SJSA1 (cell line): ENCODE data around the gene CIZ1. TPM values are rescaled to one million over a fixed set of nuclear protein-coding genes. Genes with fewer than 3 reads are reported as not detected.
"Not testable (repeated sequence)": the region's sequence is repeated elsewhere in the genome, so short reads cannot be mapped to it uniquely, and the experiment has no call there.

ENCODE experiments used
- DNase-seq, 2 experiments: peaks; one replicate each; pipeline ENCODE4 v3.0.0-alpha.2; 2015 to 2020; ENCODE audit warnings: low spot score in 2 of 2, low read depth in 1 of 2
- H3K27ac ChIP-seq: fragments of 250-450 bp; sonication (Bioruptor Pico); 2 replicates; pipeline ENCODE4 v1.5.1; 2020; ENCODE audit warnings: mild to moderate bottlenecking, moderate library complexity
- H3K27me3 ChIP-seq: fragments of 250-450 bp; sonication (Bioruptor Pico); replicated peaks from 2 replicates; pipeline ENCODE4 v1.5.1; 2020; ENCODE audit warnings: mild to moderate bottlenecking, moderate library complexity
- H3K36me3 ChIP-seq: fragments of 250-450 bp; sonication (Bioruptor Pico); 2 replicates; pipeline ENCODE4 v1.5.1; 2020; ENCODE audit warnings: mild to moderate bottlenecking
- H3K4me1 ChIP-seq: fragments of 250-450 bp; sonication (Bioruptor Pico); replicated peaks from 2 replicates; pipeline ENCODE4 v1.6.1; 2021; ENCODE audit warnings: mild to moderate bottlenecking
- H3K4me3 ChIP-seq: fragments of 250-450 bp; sonication (Bioruptor Pico); 2 replicates; pipeline ENCODE4 v1.5.1; 2020; ENCODE audit warnings: mild to moderate bottlenecking
- H3K9me3 ChIP-seq: fragments of 250-450 bp; sonication (Bioruptor Pico); replicated peaks from 2 replicates; pipeline ENCODE4 v1.5.1; 2020; ENCODE audit warnings: mild to moderate bottlenecking
- total RNA-seq: library from RNA; depleted of rRNA; stranded (reverse); fragments of >200 nt; shearing (Covaris generic); gene quantifications from 2 replicates; pipeline ENCODE4 v1.2.3, GENCODE V29; 2014

The CIZ1 gene
- total RNA-seq, 1 experiment from 2014 or later: 38.8 TPM

GRCh38 chr9:128145951-128146351, 45.4 kb downstream of the CIZ1 start:
- Histone ChIP-seq H3K27me3 (no peaks in the 10 kb centered on the region), H3K9me3 (no peaks in the 10 kb centered on the region), H3K27ac (no peak overlapping the region), H3K4me1 (peaks cover 7% of the 10 kb centered on the region), H3K36me3 (no peaks in the 10 kb centered on the region), H3K4me3 (no peak overlapping the region)
- no peak for DNase-seq

GRCh38 chr9:128145536-128145935, 45.8 kb downstream of the CIZ1 start:
- no peaks in the 10 kb centered on the region for H3K27me3 ChIP-seq
- H3K4me3 ChIP-seq: no peak overlapping the region
- no peaks in the 10 kb centered on the region for H3K36me3 ChIP-seq
- no peak for DNase-seq
- no peak overlapping the region for H3K27ac ChIP-seq
- H3K4me1 ChIP-seq: peaks cover 7% of the 10 kb centered on the region
- H3K9me3 ChIP-seq: no peaks in the 10 kb centered on the region

GRCh38 chr9:128144239-128145181, 46.9 kb downstream of the CIZ1 start:
- Histone ChIP-seq H3K4me3 (no peak overlapping the region), H3K27ac (no peak overlapping the region), H3K27me3 (no peaks in the 10 kb centered on the region), H3K9me3 (no peaks in the 10 kb centered on the region), H3K36me3 (no peaks in the 10 kb centered on the region), H3K4me1 (peaks cover 7% of the 10 kb centered on the region)
- DNase-seq: no peak

- Histone ChIP-seq H3K4me3 (no peak overlapping the region), H3K36me3 (no peaks in the 10 kb centered on the region), H3K4me1 (peaks cover under 1% of the 10 kb centered on the region; the same call in 1 of the 2 replicates), H3K9me3 (no peaks in the 10 kb centered on the region), H3K27ac (no peak overlapping the region), H3K27me3 (no peaks in the 10 kb centered on the region)
- no peak for DNase-seq
Observed at GRCh38 chr9:128143525-128144238, 47.7 kb downstream of the CIZ1 start.

- Histone ChIP-seq H3K4me3 (no peak overlapping the region), H3K27ac (no peak overlapping the region), H3K27me3 (no peaks in the 10 kb centered on the region)
Observed at GRCh38 chr9:128142596-128142995, 48.8 kb downstream of the CIZ1 start.

GRCh38 chr9:128142061-128142460, 49.3 kb downstream of the CIZ1 start:
- H3K9me3 ChIP-seq: no peaks in the 10 kb centered on the region
- no peak overlapping the region for H3K4me3 ChIP-seq
- H3K4me1 ChIP-seq: no peaks in the 10 kb centered on the region
- H3K27ac ChIP-seq: no peak overlapping the region
- no peak for DNase-seq
- no peaks in the 10 kb centered on the region for H3K36me3 ChIP-seq
- H3K27me3 ChIP-seq: no peaks in the 10 kb centered on the region

More at GRCh38 chr9:128142596-128142995, 48.8 kb downstream of the CIZ1 start:
- no peaks in the 10 kb centered on the region for H3K9me3 ChIP-seq
- H3K4me1 ChIP-seq: no peaks in the 10 kb centered on the region
- H3K36me3 ChIP-seq: no peaks in the 10 kb centered on the region
- DNase-seq: no peak

GRCh38 chr9:128141604-128142003, 49.8 kb downstream of the CIZ1 start:
- no peaks in the 10 kb centered on the region for H3K27me3 ChIP-seq
- H3K4me3 ChIP-seq: no peak overlapping the region
- no peak for DNase-seq
- no peak overlapping the region for H3K27ac ChIP-seq
- no peaks in the 10 kb centered on the region for H3K36me3 ChIP-seq
- no peaks in the 10 kb centered on the region for H3K9me3 ChIP-seq
- H3K4me1 ChIP-seq: no peaks in the 10 kb centered on the region

GRCh38 chr9:128139621-128140020, 51.8 kb downstream of the CIZ1 start:
- Histone ChIP-seq H3K36me3 (no peaks in the 10 kb centered on the region), H3K9me3 (no peaks in the 10 kb centered on the region), H3K27ac (no peak overlapping the region), H3K4me1 (no peaks in the 10 kb centered on the region), H3K27me3 (no peaks in the 10 kb centered on the region), H3K4me3 (no peak overlapping the region)
- no peak for DNase-seq

- Histone ChIP-seq H3K36me3 (no peaks in the 10 kb centered on the region), H3K4me1 (no peaks in the 10 kb centered on the region), H3K27ac (no peak overlapping the region), H3K27me3 (no peaks in the 10 kb centered on the region), H3K9me3 (no peaks in the 10 kb centered on the region), H3K4me3 (no peak overlapping the region)
- DNase-seq: no peak
Observed at GRCh38 chr9:128138001-128138400, 53.4 kb downstream of the CIZ1 start.

- DNase-seq: no peak
- H3K4me3 ChIP-seq: no peak overlapping the region
- H3K9me3 ChIP-seq: no peaks in the 10 kb centered on the region
- no peaks in the 10 kb centered on the region for H3K4me1 ChIP-seq
- H3K27me3 ChIP-seq: no peaks in the 10 kb centered on the region
- no peaks in the 10 kb centered on the region for H3K36me3 ChIP-seq
- H3K27ac ChIP-seq: no peak overlapping the region
Observed at GRCh38 chr9:128136816-128137793, 54.3 kb downstream of the CIZ1 start.

- H3K36me3 ChIP-seq, H3K9me3 ChIP-seq, H3K27ac ChIP-seq, H3K4me1 ChIP-seq, H3K4me3 ChIP-seq, H3K27me3 ChIP-seq, DNase-seq: not testable (repeated sequence)
Observed at GRCh38 chr9:128135561-128135960, 55.8 kb downstream of the CIZ1 start.

- not testable (repeated sequence) for H3K4me1 ChIP-seq, H3K27ac ChIP-seq, DNase-seq, H3K4me3 ChIP-seq, H3K36me3 ChIP-seq, H3K9me3 ChIP-seq, H3K27me3 ChIP-seq
Observed at GRCh38 chr9:128132139-128132538, 59.2 kb downstream of the CIZ1 start.

GRCh38 chr9:128131346-128131745, 60.0 kb downstream of the CIZ1 start:
- H3K4me1 ChIP-seq: peaks cover 13% of the 10 kb centered on the region
- not testable (repeated sequence) for H3K4me3 ChIP-seq

More at GRCh38 chr9:128131346-128131745, 60.0 kb downstream of the CIZ1 start:
- DNase-seq, H3K9me3 ChIP-seq, H3K27me3 ChIP-seq, H3K27ac ChIP-seq, H3K36me3 ChIP-seq: not testable (repeated sequence)
